K562 (cell line): ENCODE measurements around the gene RPL26. TPM values are rescaled to one million over a fixed set of nuclear protein-coding genes. Genes with fewer than 3 reads are reported as not detected.
A peak's percentile ranks its signal among the peaks of the same experiment; 100 is the strongest.

Experiments used
- BHLHE40 ChIP-seq: IDR thresholded peaks from 2 replicates; pipeline ENCODE4 v1.6.1; 2011; ENCODE audit warnings: low read length, improper control_type of control experiment
- FOXK1 ChIP-seq: sonication (generic); formaldehyde crosslinking; IDR thresholded peaks from 2 replicates; pipeline ENCODE4 v1.8.0; 2022; ENCODE audit warnings: missing genetic modification reagents, mild to moderate bottlenecking, borderline replicate concordance
- HDAC8 ChIP-seq: fragments of 450-650 bp; IDR thresholded peaks from 2 replicates; pipeline ENCODE4 v1.6.1; 2016; ENCODE audit warnings: mild to moderate bottlenecking, missing genetic modification characterization, moderate library complexity, missing compliant biosample characterization
- HSF4 ChIP-seq: fragments of 250-450 bp; sonication (Bioruptor Pico); IDR thresholded peaks from 2 replicates; pipeline ENCODE4 v2.1.2; 2022; ENCODE audit warnings: mild to moderate bottlenecking, moderate library complexity, borderline replicate concordance
- ILF3 ChIP-seq: fragments of 450-650 bp; IDR thresholded peaks from 2 replicates; pipeline ENCODE4 v1.6.1; 2018; ENCODE audit warnings: antibody characterized with exemption, mild to moderate bottlenecking, moderate library complexity, borderline replicate concordance
- NFATC3 ChIP-seq: fragments of 450-650 bp; IDR thresholded peaks from 2 replicates; pipeline ENCODE4 v1.6.1; 2017; ENCODE audit warnings: mild to moderate bottlenecking
- NFE2 ChIP-seq: IDR thresholded peaks from 2 replicates; pipeline ENCODE4 v1.6.1; 2014; ENCODE audit warnings: antibody characterized with exemption, low read depth
- NR2C2 ChIP-seq, 2 experiments: fragments of 200-800 bp in 1 of 2; sonication (Bioruptor generic) in 1 of 2; sonication (generic) in 1 of 2; formaldehyde crosslinking in 1 of 2; IDR thresholded peaks; 2 replicates each; pipeline versions ENCODE4 v1.6.1 to v1.8.0; 2016 to 2022; ENCODE audit warnings: mild to moderate bottlenecking in 1 of 2, missing compliant biosample characterization in 1 of 2, missing genetic modification characterization in 1 of 2, missing genetic modification reagents in 1 of 2
- RBM14 ChIP-seq: fragments of 200-400 bp; formaldehyde crosslinking; IDR thresholded peaks from 2 replicates; pipeline ENCODE4 v1.6.1; 2018; ENCODE audit warnings: low read depth, mild to moderate bottlenecking, low read length, moderate library complexity, borderline replicate concordance; ENCODE audit not compliant: insufficient read depth
- SMAD1 ChIP-seq: fragments of 150-350 bp; IDR thresholded peaks from 2 replicates; pipeline ENCODE4 v1.6.1; 2014; ENCODE audit warnings: low read length, low read depth; ENCODE audit not compliant: partially characterized antibody
- SRSF3 ChIP-seq: fragments of 200-400 bp; formaldehyde crosslinking; IDR thresholded peaks from 2 replicates; pipeline ENCODE4 v1.6.1; 2016; ENCODE audit warnings: mild to moderate bottlenecking, low read length, moderate library complexity; ENCODE audit not compliant: insufficient read depth
- TBL1XR1 ChIP-seq, 2 experiments: IDR thresholded peaks; 2 replicates each; pipeline ENCODE4 v1.6.1; 2012; ENCODE audit warnings: improper control_type of control experiment in 2 of 2, low read length in 2 of 2, mild to moderate bottlenecking in 1 of 2
- TEAD4 ChIP-seq, 2 experiments: sonication (generic) in 1 of 2; formaldehyde crosslinking in 1 of 2; IDR thresholded peaks; 2 replicates each; pipeline versions ENCODE4 v1.6.1 to v1.8.0; 2012 to 2022; ENCODE audit warnings: borderline replicate concordance in 1 of 2, inconsistent platforms in 1 of 2, low read length in 1 of 2, mild to moderate bottlenecking in 1 of 2, missing genetic modification reagents in 1 of 2
- ZNF3 ChIP-seq: fragments of 250-450 bp; sonication (Bioruptor Pico); IDR thresholded peaks from 2 replicates; pipeline ENCODE4 v1.5.0; 2021; ENCODE audit warnings: mild to moderate bottlenecking, moderate library complexity
- ZNF583 ChIP-seq: fragments of 250-450 bp; sonication (Bioruptor Pico); IDR thresholded peaks from 2 replicates; pipeline ENCODE4 v1.4.0; 2020
- ZSCAN29 ChIP-seq: fragments of 450-650 bp; IDR thresholded peaks from 2 replicates; pipeline ENCODE4 v1.6.1; 2017
- polyA plus RNA-seq, 8 experiments: library from polyadenylated mRNA; depleted of rRNA in 4 of 8; stranded (reverse) in 5 of 8; unstranded in 3 of 8; fragments of >200 nt; fragmentation: Nextera tagmentation in 2 of 8; fragmentation: Illumina TruSeq in 1 of 8; extraction: Ambion mirVana in 2 of 8; extraction: Trizol in 1 of 8; gene quantifications; 2 replicates each; pipeline versions ENCODE4 v1.2.1 to v1.2.3, GENCODE V29; 2011 to 2014; ENCODE audit warnings: inconsistent platforms in 1 of 8, missing spikeins in 1 of 8
- total RNA-seq, 7 experiments: library from RNA; depleted of rRNA in 6 of 7; stranded (reverse); fragments of >200 nt in 6 of 7; fragmentation: Illumina TruSeq in 2 of 7; extraction: Trizol in 2 of 7; gene quantifications; 2 replicates each; pipeline versions ENCODE4 v1.2.1 to v1.2.3, GENCODE V29; 2011 to 2021; ENCODE audit warnings: low replicate concordance in 1 of 7
- TF ChIP-seq, protein P1 (sequence below), 2 experiments: fragments of 450-650 bp; formaldehyde crosslinking in 1 of 2; IDR thresholded peaks; 2 replicates each; pipeline versions ENCODE4 v1.4.0 to v1.6.1; 2014 to 2020; ENCODE audit warnings: mild to moderate bottlenecking in 2 of 2, borderline replicate concordance in 1 of 2, low read depth in 1 of 2
- TF ChIP-seq, protein P2 (sequence below): sonication (generic); formaldehyde crosslinking; IDR thresholded peaks from 2 replicates; pipeline ENCODE4 v1.8.0; 2022; ENCODE audit warnings: mild to moderate bottlenecking, low read depth, missing genetic modification reagents

RPL26 gene
- total and polyA plus RNA-seq, 9 of the 15 experiments (the other 6 are each of a cell fraction or from before 2014, with no cell fraction given), result 1,474 to 4,074 (median 2,904) TPM

DNA sequence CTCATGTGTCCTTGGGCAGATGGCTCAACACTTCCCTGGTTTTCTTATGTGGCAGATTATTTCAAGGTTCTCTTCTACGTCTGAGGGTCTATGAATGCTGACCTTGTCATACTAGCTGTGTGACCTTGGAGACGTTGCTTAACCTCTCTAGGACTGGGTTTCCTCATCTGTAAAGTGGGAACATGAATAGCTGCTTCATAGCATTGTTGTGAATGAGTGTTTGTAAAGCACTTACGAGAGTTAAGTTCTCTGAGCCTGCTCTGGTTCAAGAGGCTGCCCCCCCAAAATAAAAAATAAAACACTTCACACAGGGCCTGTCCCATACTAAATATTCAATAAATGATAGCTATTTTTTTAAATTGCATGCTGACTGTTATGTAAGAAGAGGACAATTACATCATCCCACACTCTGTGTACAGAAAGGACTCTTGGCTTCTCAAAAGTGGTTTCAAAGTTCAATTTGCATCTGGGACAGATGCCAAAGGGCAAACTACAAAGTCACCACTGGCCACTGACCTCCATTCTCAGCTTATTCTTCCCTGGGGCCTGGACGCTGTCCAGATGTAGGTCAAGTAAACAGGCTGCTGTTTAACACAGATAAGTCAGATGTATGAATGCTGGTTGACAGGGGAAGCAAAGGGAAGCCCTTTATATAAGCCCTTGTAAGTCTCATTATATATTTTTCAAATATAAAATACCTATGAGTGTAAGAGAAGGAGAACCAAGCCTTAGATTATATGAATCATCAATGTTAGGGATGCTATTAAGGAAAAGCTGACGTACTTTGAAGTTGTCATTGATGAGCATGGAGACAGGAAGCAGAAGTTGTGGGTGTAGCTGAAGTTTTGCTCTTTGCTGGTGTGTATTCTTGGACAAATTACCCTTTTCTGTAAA lies 37.3 kb upstream of the RPL26 start (continued):
- TF ChIP-seq, protein P1, sequence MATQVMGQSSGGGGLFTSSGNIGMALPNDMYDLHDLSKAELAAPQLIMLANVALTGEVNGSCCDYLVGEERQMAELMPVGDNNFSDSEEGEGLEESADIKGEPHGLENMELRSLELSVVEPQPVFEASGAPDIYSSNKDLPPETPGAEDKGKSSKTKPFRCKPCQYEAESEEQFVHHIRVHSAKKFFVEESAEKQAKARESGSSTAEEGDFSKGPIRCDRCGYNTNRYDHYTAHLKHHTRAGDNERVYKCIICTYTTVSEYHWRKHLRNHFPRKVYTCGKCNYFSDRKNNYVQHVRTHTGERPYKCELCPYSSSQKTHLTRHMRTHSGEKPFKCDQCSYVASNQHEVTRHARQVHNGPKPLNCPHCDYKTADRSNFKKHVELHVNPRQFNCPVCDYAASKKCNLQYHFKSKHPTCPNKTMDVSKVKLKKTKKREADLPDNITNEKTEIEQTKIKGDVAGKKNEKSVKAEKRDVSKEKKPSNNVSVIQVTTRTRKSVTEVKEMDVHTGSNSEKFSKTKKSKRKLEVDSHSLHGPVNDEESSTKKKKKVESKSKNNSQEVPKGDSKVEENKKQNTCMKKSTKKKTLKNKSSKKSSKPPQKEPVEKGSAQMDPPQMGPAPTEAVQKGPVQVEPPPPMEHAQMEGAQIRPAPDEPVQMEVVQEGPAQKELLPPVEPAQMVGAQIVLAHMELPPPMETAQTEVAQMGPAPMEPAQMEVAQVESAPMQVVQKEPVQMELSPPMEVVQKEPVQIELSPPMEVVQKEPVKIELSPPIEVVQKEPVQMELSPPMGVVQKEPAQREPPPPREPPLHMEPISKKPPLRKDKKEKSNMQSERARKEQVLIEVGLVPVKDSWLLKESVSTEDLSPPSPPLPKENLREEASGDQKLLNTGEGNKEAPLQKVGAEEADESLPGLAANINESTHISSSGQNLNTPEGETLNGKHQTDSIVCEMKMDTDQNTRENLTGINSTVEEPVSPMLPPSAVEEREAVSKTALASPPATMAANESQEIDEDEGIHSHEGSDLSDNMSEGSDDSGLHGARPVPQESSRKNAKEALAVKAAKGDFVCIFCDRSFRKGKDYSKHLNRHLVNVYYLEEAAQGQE (IDR thresholded peaks at IDR 0.05; ENCODE audit: borderline replicate concordance), result no peak; the same call in 1 of the 2 replicates
- TF ChIP-seq, protein P1 (CRISPR knock-in tag; IDR thresholded peaks at IDR 0.05; ENCODE audit: low read depth), result no peak
- TF ChIP-seq ZSCAN29, result no peak
- peak; percentile 94 for TF ChIP-seq TEAD4 (IDR thresholded peaks at IDR 0.05; ENCODE audit: low read length)
- no peak for TF ChIP-seq TEAD4 (CRISPR knock-in tag; IDR thresholded peaks at IDR 0.05; ENCODE audit: borderline replicate concordance)
- TF ChIP-seq ZNF3 (CRISPR knock-in tag), result no peak
- TF ChIP-seq NFE2, result peak; percentile 70
- no peak for TF ChIP-seq NR2C2 (CRISPR knock-in tag; IDR thresholded peaks at IDR 0.05)
- TF ChIP-seq NR2C2 (tag; IDR thresholded peaks at IDR 0.05), result peak; percentile 90
- TF ChIP-seq SMAD1, result peak; percentile 94
- no peak for TF ChIP-seq RBM14
- peak; percentile 58 to 87; a peak in 3 of 4 replicates for TF ChIP-seq TBL1XR1 (IDR thresholded peaks at IDR 0.05; ENCODE audit: low read length in 2 of 2)
- no peak for TF ChIP-seq FOXK1 (CRISPR knock-in tag)
- TF ChIP-seq SRSF3, result no peak
- no peak for TF ChIP-seq HDAC8 (tag)
- 0 out of 2 replicates have a peak, but pooled peaks have one; percentile 18 for TF ChIP-seq ILF3
- no peak for TF ChIP-seq NFATC3
- TF ChIP-seq BHLHE40, result no peak; the same call in 1 of the 2 replicates
- TF ChIP-seq HSF4 (CRISPR knock-in tag), result no peak
- TF ChIP-seq, protein P2, sequence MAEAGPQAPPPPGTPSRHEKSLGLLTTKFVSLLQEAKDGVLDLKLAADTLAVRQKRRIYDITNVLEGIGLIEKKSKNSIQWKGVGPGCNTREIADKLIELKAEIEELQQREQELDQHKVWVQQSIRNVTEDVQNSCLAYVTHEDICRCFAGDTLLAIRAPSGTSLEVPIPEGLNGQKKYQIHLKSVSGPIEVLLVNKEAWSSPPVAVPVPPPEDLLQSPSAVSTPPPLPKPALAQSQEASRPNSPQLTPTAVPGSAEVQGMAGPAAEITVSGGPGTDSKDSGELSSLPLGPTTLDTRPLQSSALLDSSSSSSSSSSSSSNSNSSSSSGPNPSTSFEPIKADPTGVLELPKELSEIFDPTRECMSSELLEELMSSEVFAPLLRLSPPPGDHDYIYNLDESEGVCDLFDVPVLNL (CRISPR knock-in tag), result no peak
- TF ChIP-seq ZNF583 (CRISPR knock-in tag), result no peak
